ENCODE results near the gene NDRG4. TPM values are rescaled to one million over a fixed set of nuclear protein-coding genes. Genes with fewer than 3 reads are reported as not detected.

The NDRG4 gene
- total and polyA plus RNA-seq, 2 of the 13 experiments (the other 11 are each of a cell fraction or from before 2014, with no cell fraction given) = 1.7 to 2.7 TPM

DNA sequence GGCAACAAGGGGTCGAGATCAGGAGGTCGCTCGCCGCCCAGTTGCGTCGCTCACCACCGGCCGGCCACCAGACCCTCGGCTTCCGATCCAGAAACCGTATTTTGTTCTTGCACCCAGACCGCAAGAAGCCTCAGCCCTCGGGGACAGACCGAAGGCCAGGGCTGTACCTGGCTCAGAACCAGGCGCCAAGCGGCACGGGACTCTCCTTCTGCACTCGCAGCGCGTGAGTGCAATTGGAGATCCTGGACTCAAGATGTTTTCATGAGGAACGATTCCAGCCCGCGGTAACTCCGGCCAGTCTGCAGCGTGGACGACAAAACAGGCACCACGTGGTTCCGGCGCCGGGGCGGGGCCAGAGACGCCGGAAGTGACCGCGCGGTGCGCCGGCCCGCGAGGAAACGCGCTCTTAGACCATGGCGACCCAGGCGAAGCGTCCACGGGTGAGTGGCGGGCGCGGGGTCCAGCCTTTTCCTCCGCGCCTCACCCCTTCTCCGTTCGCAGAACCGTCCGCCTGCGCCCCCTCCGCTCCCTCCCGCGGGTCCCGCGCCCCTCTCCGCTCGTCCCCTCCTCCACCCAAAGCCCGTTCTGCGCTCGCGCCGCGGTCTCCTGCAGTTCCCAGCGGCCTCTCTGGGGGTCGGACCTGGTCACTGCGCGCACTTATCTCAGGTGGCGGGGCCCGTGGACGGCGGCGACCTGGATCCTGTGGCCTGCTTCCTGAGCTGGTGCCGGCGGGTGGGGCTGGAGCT is 15.4 kb downstream of the NDRG4 start, which contains the start of gene SETD6 (continued):
- TF ChIP-seq RAD21 (CRISPR knock-in tag; IDR thresholded peaks at IDR 0.05) (peak; percentile 42; the same call in 1 of the 2 replicates), NFE2L1 (CRISPR knock-in tag; IDR thresholded peaks at IDR 0.05; ENCODE audit: borderline replicate concordance) (peak; percentile 58; the same call in 1 of the 2 replicates), DPF2 (CRISPR knock-in tag; IDR thresholded peaks at IDR 0.05; ENCODE audit: borderline replicate concordance, low read depth) (no peak), EZH2 (conservative IDR thresholded peaks at IDR 0.05; ENCODE audit: low read depth, low read length) (no peak), ZNF407 (CRISPR knock-in tag; IDR thresholded peaks at IDR 0.05; ENCODE audit: not compliant biosample characterization) (peak; percentile 99), ZNF34 (CRISPR knock-in tag; IDR thresholded peaks at IDR 0.05; ENCODE audit: borderline replicate concordance) (peak; percentile 94), ZSCAN22 (CRISPR knock-in tag; IDR thresholded peaks at IDR 0.05) (0 out of 2 replicates have a peak, but pooled peaks have one; percentile 42), ZNF143 (CRISPR knock-in tag; IDR thresholded peaks at IDR 0.05) (peak; percentile 74), ZBTB1 (CRISPR knock-in tag; IDR thresholded peaks at IDR 0.05; ENCODE audit: borderline replicate concordance) (no peak), MAZ (IDR thresholded peaks at IDR 0.05; ENCODE audit: borderline replicate concordance, low read depth, low read length) (peak; percentile 8; the same call in 1 of the 2 replicates), MAZ (CRISPR knock-in tag; IDR thresholded peaks at IDR 0.05; ENCODE audit: low read depth) (peak; percentile 96), IRF9 (CRISPR knock-in tag; IDR thresholded peaks at IDR 0.05; ENCODE audit: borderline replicate concordance) (peak; percentile 87; the same call in 1 of the 2 replicates), ZBTB42 (CRISPR knock-in tag; IDR thresholded peaks at IDR 0.05) (peak; percentile 95), ZNF564 (CRISPR knock-in tag; IDR thresholded peaks at IDR 0.05) (peak; percentile 96), ETV5 (CRISPR knock-in tag; IDR thresholded peaks at IDR 0.05; ENCODE audit: borderline replicate concordance) (peak; percentile 89), ZNF749 (CRISPR knock-in tag; IDR thresholded peaks at IDR 0.05; ENCODE audit: borderline replicate concordance) (peak; percentile 97), ZNF501 (CRISPR knock-in tag; IDR thresholded peaks at IDR 0.05) (peak; percentile 93), ZNF572 (CRISPR knock-in tag; IDR thresholded peaks at IDR 0.05) (no peak)
- TF ChIP-seq, protein P1, sequence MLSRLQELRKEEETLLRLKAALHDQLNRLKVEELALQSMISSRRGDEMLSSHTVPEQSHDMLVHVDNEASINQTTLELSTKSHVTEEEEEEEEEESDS (CRISPR knock-in tag; IDR thresholded peaks at IDR 0.05; ENCODE audit: borderline replicate concordance) = no peak
